GM12878 (cell line): ENCODE data around the gene RBM19.

Experiments
- LARP7 ChIP-seq: fragments of 450-650 bp; IDR thresholded peaks from 2 replicates; pipeline ENCODE4 v1.6.1; 2017; ENCODE audit warnings: mild to moderate bottlenecking
- ZNF24 ChIP-seq: fragments of 450-650 bp; IDR thresholded peaks from 2 replicates; pipeline ENCODE4 v1.6.1; 2017; ENCODE audit warnings: antibody characterized with exemption, mild to moderate bottlenecking
- ZNF274 ChIP-seq: IDR thresholded peaks from one replicate; pipeline ENCODE4 v1.8.0; 2011; ENCODE audit not compliant: insufficient read length, insufficient read depth

DNA sequence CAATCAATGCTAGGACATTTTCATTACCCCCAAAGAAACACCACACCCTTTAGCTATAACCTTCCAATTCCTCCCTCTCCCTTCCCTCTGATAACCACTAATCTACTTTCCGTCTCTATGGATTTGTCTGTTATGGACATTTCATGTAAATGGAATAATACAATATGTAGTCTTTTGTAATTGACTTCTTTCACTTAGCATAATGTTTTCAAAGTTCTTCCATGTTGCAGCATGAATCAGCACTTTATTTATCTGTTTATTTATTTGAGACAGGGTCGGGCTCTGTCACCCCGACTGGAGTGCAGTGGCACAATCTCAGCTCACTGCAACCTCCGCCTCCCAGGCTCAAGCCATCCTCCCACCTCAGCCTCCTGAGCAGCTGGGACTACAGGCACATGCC is 1.2 kb upstream of the RBM19 start:
- TF ChIP-seq LARP7 (no peak), ZNF274 (no peak), ZNF24 (no peak)
